Measurements from ENCODE around the gene RABGGTA.
"Not testable (repeated sequence)": the region's sequence is repeated elsewhere in the genome, so short reads cannot be mapped to it uniquely, and the experiment has no call there.

RABGGTA gene

DNA sequence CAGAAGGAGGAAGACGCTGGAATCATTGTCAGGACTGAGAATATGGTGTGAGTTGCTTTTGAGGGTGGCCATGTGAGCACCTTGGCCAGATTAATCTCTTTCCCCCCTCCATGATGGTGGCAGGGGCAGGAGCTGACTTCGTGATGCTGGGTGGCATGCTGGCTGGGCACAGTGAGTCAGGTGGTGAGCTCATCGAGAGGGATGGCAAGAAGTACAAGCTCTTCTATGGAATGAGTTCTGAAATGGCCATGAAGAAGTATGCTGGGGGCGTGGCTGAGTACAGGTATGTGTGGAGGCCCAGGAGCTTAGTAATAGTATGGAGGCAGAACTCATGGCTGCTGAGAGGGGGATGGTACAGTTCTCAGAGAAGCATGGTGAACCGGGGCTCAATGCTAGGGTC lies 33.3 kb downstream of the RABGGTA start:
- DNase-seq: no peak

DNA sequence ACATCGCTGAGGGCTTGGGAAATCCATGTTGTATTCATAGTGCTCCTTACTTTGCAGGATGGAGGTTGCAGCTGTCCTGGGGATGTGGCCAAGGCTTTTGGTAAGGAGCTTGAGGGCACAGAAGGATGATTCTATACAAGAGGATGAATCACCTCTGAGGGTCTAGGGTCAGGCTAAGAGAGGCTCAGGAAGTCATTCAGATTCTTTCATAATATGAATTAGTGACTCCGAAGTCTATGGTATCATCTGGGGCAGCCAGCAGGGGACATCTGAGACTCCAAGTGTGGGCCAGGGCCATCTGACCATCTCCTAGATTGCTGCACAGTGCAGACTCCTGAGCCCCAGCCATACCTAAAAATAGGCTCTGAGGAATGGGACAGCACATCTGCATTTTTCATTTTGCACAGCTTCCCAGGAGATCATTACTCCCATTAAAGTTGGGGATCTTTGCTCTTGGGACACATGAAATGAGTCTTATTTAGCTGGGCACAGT lies 33.9 kb downstream of the RABGGTA start:
- no peak for DNase-seq

DNA sequence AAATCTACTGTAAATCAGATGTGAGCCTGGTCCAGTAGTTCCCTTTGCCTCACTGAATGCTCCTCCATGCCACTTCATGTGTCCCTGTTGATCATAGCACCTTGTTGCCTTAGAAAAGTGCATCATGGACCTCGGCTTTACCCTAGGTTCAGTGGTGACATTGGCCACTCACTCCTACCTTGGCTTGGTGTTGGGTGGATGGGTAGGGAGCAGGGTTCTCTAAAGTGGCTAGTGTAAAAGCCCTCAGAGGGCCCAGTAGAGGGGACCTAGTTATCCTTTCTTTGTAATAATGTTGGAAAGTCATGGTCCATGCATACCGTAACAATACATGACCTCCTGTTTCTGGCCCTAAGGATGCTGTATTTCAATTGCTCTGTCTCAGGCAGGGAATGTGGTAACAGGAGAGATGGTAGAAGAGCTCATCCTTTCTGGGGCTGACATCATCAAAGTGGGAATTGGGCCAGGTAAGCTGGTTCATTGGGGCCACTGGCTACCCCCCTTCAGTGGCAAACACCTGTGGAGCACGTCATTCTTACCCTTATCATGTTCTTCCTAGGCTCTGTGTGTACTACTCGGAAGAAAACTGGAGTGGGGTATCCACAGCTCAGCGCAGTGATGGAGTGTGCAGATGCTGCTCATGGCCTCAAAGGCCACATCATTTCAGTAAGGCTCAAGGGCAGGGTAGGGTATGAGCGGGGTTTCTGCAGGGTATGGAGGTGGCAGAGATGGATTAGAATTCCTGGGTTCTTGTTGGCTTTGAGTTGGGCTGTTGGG lies 34.5 kb downstream of the RABGGTA start:
- no peak for DNase-seq

DNA sequence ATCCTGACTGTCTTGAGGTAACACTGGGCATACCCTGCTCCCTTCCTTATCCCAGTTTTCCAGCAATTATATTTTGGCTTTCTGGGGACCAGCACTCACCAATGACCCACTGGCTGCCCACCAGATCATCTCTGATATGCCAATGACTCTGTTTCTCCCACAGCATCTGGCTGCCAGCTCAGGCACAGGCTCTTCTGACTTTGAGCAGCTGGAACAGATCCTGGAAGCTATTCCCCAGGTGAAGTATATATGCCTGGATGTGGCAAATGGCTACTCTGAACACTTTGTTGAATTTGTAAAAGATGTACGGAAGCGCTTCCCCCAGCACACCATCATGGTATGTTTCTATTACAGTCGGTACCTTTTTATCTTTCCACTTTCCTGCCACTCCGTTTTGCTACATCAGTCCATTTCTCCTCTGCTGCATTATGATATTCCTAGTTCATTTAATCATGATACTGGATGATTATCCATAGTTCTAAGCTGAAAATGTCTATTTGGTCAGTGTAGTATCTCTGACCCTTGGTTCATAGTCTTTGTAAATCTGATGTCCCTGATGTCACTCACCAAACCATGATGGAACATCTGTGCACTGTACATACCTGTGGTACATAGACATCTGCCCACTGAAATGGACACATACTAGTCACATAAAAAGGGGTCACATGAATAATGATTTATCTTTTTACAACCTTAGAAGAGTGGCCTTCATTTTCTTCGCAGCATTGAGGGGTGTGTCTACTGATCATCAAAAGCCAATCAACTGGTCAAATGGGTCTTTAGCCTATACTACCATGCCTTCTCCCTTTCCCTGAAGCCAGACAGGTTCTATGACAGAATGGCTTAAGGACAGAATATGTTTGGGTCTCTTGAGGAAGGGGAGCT lies 35.4 kb downstream of the RABGGTA start:
- DNase-seq: no peak

DNA sequence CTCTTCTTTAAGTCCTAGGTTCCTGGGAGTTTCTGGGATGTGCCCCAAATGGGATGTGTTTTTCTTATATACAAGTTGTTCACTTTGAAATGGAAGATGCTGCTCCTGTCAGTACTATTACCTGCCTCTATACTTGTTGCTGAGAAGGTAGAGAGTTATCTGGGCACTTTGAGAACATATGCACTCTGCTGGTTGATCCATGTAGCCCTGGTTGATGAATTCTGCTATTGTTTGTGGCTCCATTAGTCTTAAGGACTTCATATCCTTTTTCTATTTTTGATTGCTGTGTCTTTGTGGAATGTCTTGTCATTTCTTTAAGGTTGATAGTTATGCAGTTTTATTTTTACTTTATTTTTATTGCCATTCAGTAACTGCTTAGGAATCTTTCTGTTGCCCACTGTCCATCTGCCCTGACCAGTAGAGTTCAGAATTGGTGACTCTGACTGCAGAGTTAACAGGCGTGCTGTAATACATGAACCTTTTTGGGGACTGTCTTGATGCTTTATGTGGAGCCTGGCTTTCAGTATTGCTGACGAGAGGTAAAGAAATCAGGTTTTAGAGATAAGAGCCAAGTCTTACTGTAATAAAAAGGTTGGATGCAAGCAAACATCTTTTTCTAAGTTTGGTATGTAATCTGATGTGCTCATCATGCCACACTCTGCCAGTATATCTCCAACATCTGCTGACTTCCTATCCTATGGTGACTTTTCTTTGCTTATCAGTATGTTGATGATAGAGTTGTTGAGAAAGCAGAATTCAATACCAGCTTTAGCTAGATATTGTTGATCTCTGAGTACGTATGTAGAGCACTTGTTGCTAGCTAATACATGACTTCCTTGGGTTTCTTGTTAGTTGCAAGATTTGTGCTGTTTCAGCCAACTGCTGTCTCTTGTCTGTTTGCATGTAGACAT lies 37.0 kb downstream of the RABGGTA start:
- DNase-seq: no peak

DNA sequence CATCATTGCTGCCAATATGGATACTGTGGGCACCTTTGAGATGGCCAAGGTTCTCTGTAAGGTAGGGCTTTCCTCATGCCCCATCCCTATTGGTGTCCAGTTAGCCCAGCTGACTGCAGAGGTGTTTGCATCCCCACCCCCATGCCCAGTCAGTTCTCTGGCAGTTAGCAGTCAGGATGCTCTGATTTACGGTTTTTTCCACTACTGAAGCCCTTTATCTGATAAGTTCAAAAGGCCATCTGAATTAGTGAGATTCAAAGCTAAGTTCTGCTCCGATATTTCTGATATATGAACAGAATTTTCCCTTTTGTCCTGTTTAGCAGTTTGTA lies 37.9 kb downstream of the RABGGTA start:
- DNase-seq: no peak

DNA sequence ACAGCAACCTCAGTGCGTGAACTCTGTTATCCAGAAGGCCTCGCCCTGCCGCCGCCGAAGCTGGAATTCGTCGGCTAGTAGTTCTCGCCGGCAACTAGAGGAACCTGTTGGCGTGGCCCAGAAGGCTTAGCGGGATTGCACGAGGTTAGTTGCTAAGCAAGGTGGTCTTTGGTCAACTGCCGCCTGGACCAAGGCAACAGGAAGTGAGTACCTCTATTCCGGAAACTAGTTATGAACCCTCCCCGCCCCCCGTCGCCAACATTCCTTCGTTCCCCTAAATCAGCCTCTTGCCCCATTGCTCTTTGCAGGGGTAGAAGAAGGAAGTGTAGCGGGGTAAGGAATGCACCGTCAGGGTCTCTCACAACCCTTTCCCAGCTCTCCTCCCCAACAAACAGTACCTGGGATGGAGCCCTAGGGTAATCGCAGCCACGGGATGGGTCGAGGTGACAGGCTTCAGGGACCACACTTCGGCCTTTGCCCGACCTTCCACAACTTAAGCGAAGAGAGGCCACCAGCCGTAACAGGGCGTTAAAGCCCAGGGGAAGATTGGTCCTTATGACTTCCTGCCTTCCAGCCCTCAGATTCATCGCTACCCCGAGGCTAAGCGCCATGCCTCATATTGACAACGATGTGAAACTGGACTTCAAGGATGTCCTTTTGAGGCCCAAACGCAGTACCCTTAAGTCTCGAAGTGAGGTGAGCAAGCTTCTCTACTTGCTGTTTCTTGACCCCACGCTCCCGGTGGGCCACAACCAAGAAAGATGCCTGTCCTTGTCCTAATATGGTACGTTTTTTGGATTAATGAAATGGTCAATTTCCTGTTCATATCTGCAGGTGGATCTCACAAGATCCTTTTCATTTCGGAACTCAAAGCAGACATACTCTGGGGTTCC lies 38.5 kb downstream of the RABGGTA start, which contains the start of gene GMPR2:
Gene GMPR2, plus strand, starts transcription at position 285 of the 893 bp plus-strand sequence. Its CDS starts 325 bp downstream, at position 610.
- no peak for DNase-seq

DNA sequence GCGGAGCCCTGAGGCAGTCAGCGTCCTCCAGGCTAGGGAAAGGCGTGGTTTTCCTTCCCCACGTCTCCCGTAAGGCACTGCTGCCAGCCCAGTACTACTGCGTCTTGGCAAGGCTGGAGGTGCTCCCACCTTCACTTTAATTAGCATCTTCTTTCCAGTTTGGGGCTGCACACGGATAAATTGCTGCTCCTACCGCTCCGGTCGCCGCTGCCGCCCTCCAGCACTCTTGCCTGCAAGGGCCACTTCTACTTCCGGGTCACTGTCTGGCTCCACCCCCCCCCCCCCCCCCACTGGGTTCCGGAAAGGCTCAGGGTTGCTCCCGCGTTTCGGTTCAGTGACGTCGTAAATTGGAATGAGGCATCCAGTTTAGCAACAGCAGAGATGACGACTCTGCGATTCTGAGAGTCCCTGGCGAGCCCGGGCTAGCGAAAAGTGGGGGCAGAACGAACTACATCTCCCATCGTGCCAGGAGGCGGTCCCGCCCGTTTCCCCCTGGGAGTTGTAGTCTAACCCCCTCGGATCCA lies 39.2 kb downstream of the RABGGTA start, which contains the start of gene NEDD8:
Gene NEDD8, minus strand, starts transcription at position 247 of the 524 bp plus-strand sequence. Its CDS starts 100 bp downstream, at position 147.
- peak; percentile 95 for DNase-seq

DNA sequence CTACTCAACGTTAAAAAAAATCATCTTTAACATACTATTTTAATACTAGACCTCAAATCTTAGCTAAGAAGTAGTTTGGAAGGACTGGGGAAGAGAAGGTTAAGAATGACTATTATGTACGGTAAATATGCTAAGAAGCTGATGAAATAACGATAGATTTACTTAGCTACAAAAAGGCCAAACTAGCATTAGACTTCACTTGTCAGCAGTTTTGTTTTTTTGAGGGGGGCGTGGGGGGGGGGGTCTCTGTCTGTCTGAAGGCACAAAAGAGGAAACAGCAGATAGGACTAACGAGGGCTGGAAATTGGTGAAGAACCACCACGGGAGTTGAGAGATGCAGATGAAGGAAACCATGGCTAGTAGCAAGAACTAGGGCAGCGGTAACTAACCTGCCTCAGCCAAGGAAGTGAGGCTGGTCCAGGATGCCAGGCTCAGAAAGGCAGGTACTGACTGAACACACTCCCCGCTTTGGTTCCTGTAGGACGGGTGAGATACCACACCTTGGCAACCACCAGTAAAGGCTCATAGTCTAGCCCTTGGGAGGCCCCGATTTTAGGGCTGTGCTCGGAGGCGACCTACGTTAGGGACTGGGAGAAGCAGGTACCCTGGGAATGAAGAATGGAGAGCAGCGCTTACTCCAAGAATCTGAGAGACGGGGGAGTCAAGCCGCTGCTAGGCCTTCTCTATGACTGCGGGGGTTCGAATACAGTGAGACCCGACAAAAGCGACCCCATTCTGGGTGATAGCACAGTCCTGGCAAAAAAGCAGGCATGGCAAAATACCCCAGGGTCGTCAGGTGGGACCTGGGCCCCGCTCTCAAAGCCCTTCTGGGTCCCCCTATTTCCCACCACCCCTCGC lies 39.9 kb downstream of the RABGGTA start:
- DNase-seq: no peak

DNA sequence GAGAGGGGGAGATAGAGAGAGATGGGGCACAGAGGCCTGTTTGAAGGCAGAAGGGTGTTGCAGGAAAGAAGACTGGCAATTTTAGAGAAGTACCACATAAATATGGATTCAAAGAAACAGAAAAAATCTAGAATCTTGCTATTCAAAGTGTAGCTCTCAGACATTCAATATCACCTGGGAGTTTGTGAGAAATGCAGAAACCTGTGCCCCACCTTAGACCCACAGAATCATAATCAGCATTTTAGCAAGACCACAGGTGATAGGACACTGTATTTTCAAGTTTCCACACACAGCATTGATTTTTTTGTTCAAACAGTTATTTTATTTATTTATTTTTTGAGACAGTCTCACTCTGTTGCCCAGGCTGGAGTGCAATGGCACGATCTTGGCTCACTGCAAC lies 42.5 kb downstream of the RABGGTA start:
- no peak for DNase-seq

DNA sequence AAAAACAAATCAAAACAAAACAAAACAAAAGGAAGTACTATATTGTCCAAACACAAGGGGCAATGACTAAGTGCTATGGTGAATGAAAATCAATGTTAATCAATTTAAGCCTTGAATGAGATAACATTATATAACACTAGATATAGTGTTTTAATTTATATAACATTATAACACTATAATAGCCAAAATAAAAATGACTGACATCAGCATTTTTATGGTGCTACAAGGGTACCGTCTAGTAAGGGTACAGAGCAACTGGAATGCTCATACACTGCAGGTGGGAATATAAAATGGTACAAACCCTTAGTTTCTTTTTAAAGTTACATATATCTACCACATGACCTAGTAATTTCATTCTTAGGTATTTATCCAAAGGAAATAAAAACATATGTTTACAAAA lies 44.9 kb downstream of the RABGGTA start:
- no peak for DNase-seq

DNA sequence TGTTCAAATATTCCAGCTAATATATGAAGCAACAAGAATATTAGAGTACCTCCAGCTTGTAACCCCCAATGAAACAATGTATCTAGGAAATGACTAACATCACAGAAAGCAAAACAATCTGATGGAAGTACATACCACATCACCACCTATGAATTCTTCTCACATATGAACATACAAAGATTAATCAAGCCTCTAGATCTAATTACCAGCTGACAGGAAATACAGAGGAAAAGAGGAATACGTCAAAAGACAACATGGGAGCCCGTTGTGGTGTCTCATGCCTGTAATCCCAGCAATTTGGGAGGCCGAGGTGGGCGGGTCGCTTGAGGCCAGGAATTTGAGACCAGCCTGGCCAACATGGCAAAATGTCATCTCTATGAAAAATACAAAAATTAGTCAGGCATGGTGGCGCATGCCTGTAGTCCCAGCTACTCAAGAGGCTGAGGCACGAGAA lies 46.8 kb downstream of the RABGGTA start:
- no peak for DNase-seq

DNA sequence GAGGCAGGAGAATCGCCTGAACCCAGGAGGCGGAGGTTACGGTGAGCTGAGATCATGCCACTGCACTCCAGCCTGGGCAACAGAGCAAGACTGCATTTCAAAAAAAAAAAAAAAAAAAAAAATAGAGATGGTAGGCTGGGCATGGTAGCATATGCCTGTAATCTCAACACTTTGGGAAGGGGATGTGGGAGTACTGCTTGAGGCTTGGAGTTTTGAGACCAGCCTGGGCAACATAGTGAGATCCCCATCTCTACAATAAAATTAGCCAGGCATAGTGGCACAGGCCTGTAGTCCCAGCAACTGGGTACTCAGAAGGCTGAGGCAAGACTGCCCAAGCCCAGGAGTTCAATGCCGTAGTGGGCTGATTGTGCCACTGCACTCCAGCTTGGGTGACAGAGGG lies 48.4 kb downstream of the RABGGTA start:
- DNase-seq: not testable (repeated sequence)

DNA sequence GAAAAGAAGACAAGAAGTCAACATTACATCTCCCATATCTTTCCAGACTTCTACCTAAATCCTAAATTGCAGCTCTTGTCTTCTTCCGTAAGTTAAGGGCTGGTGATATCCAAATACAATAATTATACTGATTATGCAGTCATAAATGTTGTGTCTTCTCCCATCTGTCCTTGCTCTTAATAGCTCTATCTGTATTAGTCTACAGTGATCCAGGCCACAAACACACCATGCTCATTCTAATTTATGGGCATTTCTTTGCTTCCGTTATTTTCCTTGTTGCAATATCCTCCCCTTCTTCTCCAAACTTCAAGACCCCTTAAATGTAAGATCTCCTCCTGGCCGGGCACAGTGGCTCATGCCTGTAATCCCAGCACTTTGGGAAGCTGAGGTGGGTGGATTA lies 51.9 kb downstream of the RABGGTA start:
- DNase-seq: no peak

DNA sequence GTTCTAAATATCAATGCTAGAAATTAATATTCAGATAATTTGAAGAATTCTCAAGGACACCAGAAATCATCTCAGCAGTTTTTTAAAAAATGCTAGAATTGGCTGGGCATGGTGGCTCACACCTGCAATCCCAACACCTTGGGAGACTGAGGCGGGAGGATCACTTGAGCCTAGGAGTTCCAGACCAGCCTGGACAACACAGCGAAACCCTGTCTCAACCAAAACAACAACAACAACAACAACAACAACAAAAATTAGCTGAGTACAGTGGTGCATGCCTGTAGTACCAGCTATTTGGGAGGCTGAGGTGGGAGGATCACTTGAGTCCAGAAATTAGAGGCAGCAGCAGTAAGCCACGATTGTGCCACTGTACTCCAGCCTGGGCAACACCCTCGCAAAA lies 52.3 kb downstream of the RABGGTA start:
- no peak for DNase-seq

DNA sequence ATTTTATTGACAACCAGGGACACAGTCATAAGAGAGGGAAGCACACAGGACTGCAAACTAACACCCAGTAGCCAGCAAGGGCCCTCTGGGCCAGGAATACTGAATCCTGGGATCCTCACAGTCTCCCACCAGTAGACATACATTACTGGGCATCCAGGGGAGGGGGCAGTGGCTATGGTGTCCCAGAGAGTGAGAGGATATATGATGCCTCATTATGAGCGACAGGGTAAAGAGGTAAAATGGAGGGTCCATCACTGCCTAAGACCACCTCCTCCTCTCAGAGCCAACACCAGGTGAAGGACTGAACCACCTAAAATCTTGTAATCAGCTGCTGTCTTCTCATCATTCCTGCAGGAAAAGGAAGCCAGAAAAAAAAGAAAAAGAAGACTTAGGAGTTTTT lies 54.5 kb downstream of the RABGGTA start:
- not testable (repeated sequence) for DNase-seq

DNA sequence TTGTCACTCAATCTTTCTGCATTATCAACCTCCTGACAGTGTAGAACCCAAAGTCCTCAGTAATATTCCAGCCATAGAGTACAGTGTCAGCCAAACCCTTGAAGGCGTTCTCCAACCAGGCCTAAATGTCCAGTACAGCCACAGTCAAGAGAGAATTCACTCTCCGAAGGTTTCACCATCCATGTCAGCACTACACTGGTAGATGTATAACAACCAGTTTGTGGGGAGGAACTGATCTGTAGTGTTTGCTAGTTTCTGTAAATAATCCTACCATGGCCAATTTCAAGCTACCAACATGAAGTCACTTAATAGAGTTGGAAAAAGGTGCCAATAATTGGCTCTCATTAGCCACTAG lies 55.1 kb downstream of the RABGGTA start:
- no peak for DNase-seq
